KMS-11 (cell line): ENCODE data around the gene GALNTL6.

ENCODE experiments used
- H2AFZ ChIP-seq: fragments of 200-600 bp; sonication (generic); 2 replicates; pipeline ENCODE4 v1.6.1; 2016; ENCODE audit warnings: antibody characterized with exemption, mixed run types, low read depth
- H3K27ac ChIP-seq: fragments of 200-600 bp; sonication (generic); 2 replicates; pipeline ENCODE4 v1.6.1; 2016; ENCODE audit warnings: mild to moderate bottlenecking, mixed run types
- H3K27me3 ChIP-seq: fragments of 200-600 bp; sonication (generic); 2 replicates; pipeline ENCODE4 v1.6.1; 2017; ENCODE audit warnings: mild to moderate bottlenecking, low read depth, mixed run types, moderate library complexity; ENCODE audit not compliant: insufficient read depth
- H3K36me3 ChIP-seq: fragments of 200-600 bp; sonication (generic); 2 replicates; pipeline ENCODE4 v1.6.1; 2017; ENCODE audit warnings: mild to moderate bottlenecking, mixed run types; ENCODE audit not compliant: insufficient read depth
- H3K4me1 ChIP-seq: fragments of 200-600 bp; sonication (generic); 2 replicates; pipeline ENCODE4 v1.6.1; 2016; ENCODE audit warnings: mild to moderate bottlenecking, low read depth, mixed run types; ENCODE audit not compliant: poor library complexity, severe bottlenecking
- H3K4me2 ChIP-seq: fragments of 200-600 bp; sonication (generic); 2 replicates; pipeline ENCODE4 v1.7.0; 2016; ENCODE audit warnings: mild to moderate bottlenecking, mixed run types
- H3K4me3 ChIP-seq: fragments of 200-600 bp; sonication (generic); IDR thresholded peaks from 2 replicates; pipeline ENCODE4 v1.6.1; 2017; ENCODE audit warnings: low read depth, low read length, mixed read lengths; ENCODE audit not compliant: insufficient read depth
- H3K79me2 ChIP-seq: fragments of 200-600 bp; sonication (generic); 2 replicates; pipeline ENCODE4 v1.6.1; 2016; ENCODE audit warnings: low read depth, mixed run types; ENCODE audit not compliant: insufficient read depth
- H3K9ac ChIP-seq: fragments of 200-600 bp; sonication (generic); 2 replicates; pipeline ENCODE4 v1.6.1; 2016; ENCODE audit warnings: mild to moderate bottlenecking, mixed run types
- H4K20me1 ChIP-seq: fragments of 200-600 bp; sonication (generic); 2 replicates; pipeline ENCODE4 v1.6.1; 2016; ENCODE audit warnings: mild to moderate bottlenecking, mixed run types; ENCODE audit not compliant: insufficient read depth
- CTCF ChIP-seq: fragments of 200-600 bp; sonication (generic); conservative IDR thresholded peaks from 2 replicates; pipeline ENCODE4 v1.6.1; 2017; ENCODE audit warnings: low read depth, mild to moderate bottlenecking, antibody characterized with exemption, low read length, moderate library complexity, mixed read lengths

Gene GALNTL6

DNA sequence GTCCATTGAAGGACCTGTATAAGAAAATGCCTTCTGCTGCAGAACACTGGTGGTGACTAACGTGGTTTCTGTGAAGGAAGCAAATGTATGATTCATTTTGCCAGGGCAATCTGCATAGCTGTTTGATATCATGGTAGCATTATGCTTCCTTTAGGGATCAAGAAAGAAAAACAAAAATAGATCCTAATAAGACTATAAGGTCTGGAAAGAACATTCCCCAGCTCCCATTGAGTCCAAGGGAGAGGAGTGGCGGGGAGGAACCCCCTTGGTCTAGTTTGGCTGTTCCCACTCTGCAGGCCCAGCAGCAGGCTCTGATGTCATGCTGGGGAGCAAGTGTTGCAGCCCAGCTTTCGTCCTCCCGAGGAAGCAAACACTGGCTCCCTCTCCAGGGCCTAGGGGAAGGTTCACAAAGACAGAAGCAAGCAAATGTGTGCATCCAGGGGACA lies 1200.9 kb downstream of the GALNTL6 start:
- Histone ChIP-seq H3K4me3 (no peak overlapping the region), H2AFZ (no peak overlapping the region), H3K36me3 (no peaks in the 10 kb centered on the region), H3K27me3 (no peaks in the 10 kb centered on the region), H3K79me2 (no peaks in the 10 kb centered on the region), H3K4me1 (peaks cover 17% of the 10 kb centered on the region), H3K27ac (no peak overlapping the region), H3K4me2 (no peak overlapping the region), H3K9ac (no peak overlapping the region), H4K20me1 (no peaks in the 10 kb centered on the region)
- no peak for TF ChIP-seq CTCF

GRCh38 chr4:173014836-173015235 lies 1201.6 kb downstream of the GALNTL6 start:
- Histone ChIP-seq H3K36me3 (no peaks in the 10 kb centered on the region), H2AFZ (no peak overlapping the region), H3K27me3 (no peaks in the 10 kb centered on the region), H3K4me2 (no peak overlapping the region), H3K9ac (no peak overlapping the region), H4K20me1 (no peaks in the 10 kb centered on the region), H3K79me2 (no peaks in the 10 kb centered on the region), H3K4me3 (no peak overlapping the region), H3K4me1 (peaks cover 15% of the 10 kb centered on the region), H3K27ac (no peak overlapping the region)
- no peak for TF ChIP-seq CTCF

DNA sequence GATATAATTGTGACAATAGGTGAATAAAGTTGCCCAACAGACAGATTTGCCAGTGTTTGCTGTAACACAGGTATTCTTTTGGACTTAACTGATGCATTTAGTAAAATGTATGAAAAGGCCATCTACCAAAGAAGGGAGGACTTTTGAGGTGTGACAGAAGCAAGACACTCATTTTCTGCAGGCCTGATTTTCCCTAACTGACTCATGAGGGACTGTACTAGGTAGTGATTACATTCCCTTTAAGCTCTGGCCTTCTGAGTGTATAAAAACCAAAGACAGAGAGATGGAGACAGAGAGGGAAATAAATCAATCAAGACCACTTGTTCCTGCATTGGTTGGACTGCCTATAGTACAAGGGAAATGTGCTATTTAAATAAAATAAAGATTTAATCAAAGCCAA lies 1204.6 kb downstream of the GALNTL6 start:
- Histone ChIP-seq H2AFZ (no peak overlapping the region), H3K27ac (no peak overlapping the region), H3K79me2 (no peaks in the 10 kb centered on the region), H3K4me2 (no peak overlapping the region), H4K20me1 (no peaks in the 10 kb centered on the region), H3K9ac (no peak overlapping the region), H3K4me3 (no peak overlapping the region), H3K27me3 (no peaks in the 10 kb centered on the region), H3K4me1 (peaks cover 15% of the 10 kb centered on the region), H3K36me3 (no peaks in the 10 kb centered on the region)
- TF ChIP-seq CTCF = no peak

- no peak for TF ChIP-seq CTCF
- no peaks in the 10 kb centered on the region for H3K27me3 ChIP-seq
- H2AFZ ChIP-seq = no peak overlapping the region
- H3K27ac ChIP-seq = no peak overlapping the region
- H3K4me1 ChIP-seq = peaks cover 10% of the 10 kb centered on the region
- no peak overlapping the region for H3K9ac ChIP-seq
- no peaks in the 10 kb centered on the region for H3K79me2 ChIP-seq
- no peaks in the 10 kb centered on the region for H4K20me1 ChIP-seq
- no peaks in the 10 kb centered on the region for H3K36me3 ChIP-seq
- H3K4me2 ChIP-seq = no peak overlapping the region
- H3K4me3 ChIP-seq = no peak overlapping the region
Observed at GRCh38 chr4:173018446-173018845, 1205.2 kb downstream of the GALNTL6 start.
